Neural progenitor cell (in vitro differentiated cells): ENCODE results near the gene MUC5AC. TPM values are rescaled to one million over a fixed set of nuclear protein-coding genes. Genes with fewer than 3 reads are reported as not detected.
"Not testable (repeated sequence)": the region's sequence is repeated elsewhere in the genome, so short reads cannot be mapped to it uniquely, and the experiment has no call there.

Source experiments
- DNase-seq: peaks from one replicate; pipeline ENCODE4 v3.0.0-alpha.2; 2016; ENCODE audit warnings: low spot score
- H2AFZ ChIP-seq: fragments of 200-600 bp; sonication (generic); replicated peaks from 2 replicates; pipeline ENCODE4 v1.6.1; 2016; ENCODE audit warnings: antibody characterized with exemption
- H3F3A ChIP-seq: fragments of 200-600 bp; sonication (generic); 2 replicates; pipeline ENCODE4 v1.6.1; 2016; ENCODE audit warnings: antibody characterized with exemption, low read depth
- H3K27ac ChIP-seq: fragments of 200-600 bp; sonication (generic); 2 replicates; pipeline ENCODE4 v1.5.1; 2016; ENCODE audit warnings: mild to moderate bottlenecking
- H3K27me3 ChIP-seq: fragments of 200-600 bp; sonication (generic); 2 replicates; pipeline ENCODE4 v1.6.1; 2016; ENCODE audit warnings: mild to moderate bottlenecking, moderate library complexity
- H3K36me3 ChIP-seq: fragments of 200-600 bp; sonication (generic); 2 replicates; pipeline ENCODE4 v1.5.1; 2016
- H3K4me1 ChIP-seq: fragments of 200-600 bp; sonication (generic); 2 replicates; pipeline ENCODE4 v1.6.1; 2016; ENCODE audit warnings: mixed run types
- H3K4me2 ChIP-seq: fragments of 200-600 bp; sonication (generic); 2 replicates; pipeline ENCODE4 v1.6.1; 2016
- H3K4me3 ChIP-seq: fragments of 200-600 bp; sonication (generic); 2 replicates; pipeline ENCODE4 v1.5.1; 2016
- H3K79me2 ChIP-seq: fragments of 200-600 bp; sonication (generic); 2 replicates; pipeline ENCODE4 v1.6.1; 2016; ENCODE audit warnings: low read depth
- H3K9ac ChIP-seq: fragments of 200-600 bp; sonication (generic); 2 replicates; pipeline ENCODE4 v1.6.1; 2016
- H3K9me3 ChIP-seq: fragments of 200-600 bp; sonication (generic); 2 replicates; pipeline ENCODE4 v1.5.1; 2016; ENCODE audit warnings: low read depth
- H4K20me1 ChIP-seq: fragments of 200-600 bp; sonication (generic); 2 replicates; pipeline ENCODE4 v1.6.1; 2016; ENCODE audit warnings: low read depth
- H3K27ac Mint-ChIP-seq: 3 replicates; pipeline ENCODE4 v1.8.0; 2021; ENCODE audit warnings: mixed read lengths
- H3K27me3 Mint-ChIP-seq: 2 replicates; pipeline ENCODE4 v1.8.0; 2022; ENCODE audit warnings: low read depth, mild to moderate bottlenecking, inconsistent platforms, moderate library complexity, mixed read lengths; ENCODE audit not compliant: insufficient read depth
- H3K36me3 Mint-ChIP-seq: 3 replicates; pipeline ENCODE4 v1.8.0; 2021; ENCODE audit warnings: mixed read lengths
- H3K4me1 Mint-ChIP-seq: 3 replicates; pipeline ENCODE4 v1.8.0; 2021; ENCODE audit warnings: mixed read lengths
- H3K4me3 Mint-ChIP-seq: 3 replicates; pipeline ENCODE4 v1.8.0; 2021; ENCODE audit warnings: mild to moderate bottlenecking, moderate library complexity, mixed read lengths
- H3K9me3 Mint-ChIP-seq: 3 replicates; pipeline ENCODE4 v1.8.0; 2020; ENCODE audit warnings: mixed read lengths
- CTCF ChIP-seq: fragments of 200-600 bp; sonication (generic); IDR thresholded peaks from 2 replicates; pipeline ENCODE4 v1.5.1; 2017; ENCODE audit warnings: antibody characterized with exemption, mild to moderate bottlenecking
- EZH2 ChIP-seq: fragments of 200-600 bp; sonication (generic); IDR thresholded peaks from 2 replicates; pipeline ENCODE4 v1.6.1; 2017; ENCODE audit warnings: antibody characterized with exemption, mild to moderate bottlenecking, moderate library complexity
- EZH2phosphoT487 ChIP-seq: fragments of 200-600 bp; sonication (generic); IDR thresholded peaks from 2 replicates; pipeline ENCODE4 v1.6.1; 2017; ENCODE audit warnings: antibody characterized with exemption
- total RNA-seq: library from RNA; depleted of rRNA; stranded (reverse); fragments of >200 nt; gene quantifications from 2 replicates; pipeline ENCODE4 v1.2.3, GENCODE V29; 2015; ENCODE audit warnings: low replicate concordance

The MUC5AC gene
- total RNA-seq, 1 donor from 2014 or later, result not detected

GRCh38 chr11:1240771-1241170 is 83.0 kb downstream of the MUC5AC start:
- Mint-ChIP-seq H3K27me3 (peaks cover 13% of the 10 kb centered on the region), H3K4me3 (no peak overlapping the region), H3K4me1 (no peaks in the 10 kb centered on the region), H3K9me3 (peaks cover 14% of the 10 kb centered on the region), H3K27ac (no peak overlapping the region), H3K36me3 (no peaks in the 10 kb centered on the region)
- Histone ChIP-seq H2AFZ (no peak overlapping the region), H3K27me3 (no peaks in the 10 kb centered on the region), H3K9ac (no peak overlapping the region), H3K36me3 (no peaks in the 10 kb centered on the region), H3K4me1 (no peaks in the 10 kb centered on the region), H3K79me2 (no peaks in the 10 kb centered on the region), H3K27ac (no peak overlapping the region), H3K4me2 (no peak overlapping the region), H3K4me3 (no peak overlapping the region), H4K20me1 (peaks cover 6% of the 10 kb centered on the region), H3K9me3 (no peaks in the 10 kb centered on the region), H3F3A (no peaks in the 10 kb centered on the region)
- TF ChIP-seq EZH2phosphoT487 (no peak), CTCF (no peak), EZH2 (no peak)
- no peak for DNase-seq

- H3K4me2 ChIP-seq, result no peak overlapping the region
- H3K9me3 ChIP-seq, result no peaks in the 10 kb centered on the region
These were observed 84.0 kb downstream of the MUC5AC start for GRCh38 chr11:1241706-1242105.

GRCh38 chr11:1242289-1242688 is 84.5 kb downstream of the MUC5AC start:
- Histone ChIP-seq H3F3A (no peaks in the 10 kb centered on the region), H4K20me1 (peaks cover 6% of the 10 kb centered on the region), H3K27me3 (no peaks in the 10 kb centered on the region), H3K79me2 (no peaks in the 10 kb centered on the region), H3K27ac (no peak overlapping the region), H3K36me3 (no peaks in the 10 kb centered on the region), H3K4me2 (no peak overlapping the region), H3K4me1 (no peaks in the 10 kb centered on the region), H3K4me3 (no peak overlapping the region), H3K9me3 (no peaks in the 10 kb centered on the region), H2AFZ (no peak overlapping the region), H3K9ac (no peak overlapping the region)
- H3K36me3 Mint-ChIP-seq, result no peaks in the 10 kb centered on the region
- H3K9me3 Mint-ChIP-seq, result peaks cover 25% of the 10 kb centered on the region
- H3K27me3 Mint-ChIP-seq, result peaks cover 14% of the 10 kb centered on the region
- no peak overlapping the region for H3K27ac Mint-ChIP-seq
- H3K4me1 Mint-ChIP-seq, result no peaks in the 10 kb centered on the region
- H3K4me3 Mint-ChIP-seq, result no peak overlapping the region
- no peak for TF ChIP-seq EZH2phosphoT487
- no peak for TF ChIP-seq EZH2
- no peak for TF ChIP-seq CTCF
- no peak for DNase-seq

More at GRCh38 chr11:1241706-1242105, 84.0 kb downstream of the MUC5AC start:
- Histone ChIP-seq H4K20me1 (peaks cover 6% of the 10 kb centered on the region), H3K27me3 (no peaks in the 10 kb centered on the region), H3K36me3 (no peaks in the 10 kb centered on the region), H3K4me1 (no peaks in the 10 kb centered on the region), H3K9ac (no peak overlapping the region), H3K27ac (no peak overlapping the region), H3F3A (no peaks in the 10 kb centered on the region), H3K79me2 (no peaks in the 10 kb centered on the region), H2AFZ (no peak overlapping the region), H3K4me3 (no peak overlapping the region)
- H3K9me3 Mint-ChIP-seq, result peaks cover 20% of the 10 kb centered on the region
- H3K4me3 Mint-ChIP-seq, result no peak overlapping the region
- DNase-seq, result no peak
- H3K27ac Mint-ChIP-seq, result no peak overlapping the region
- TF ChIP-seq CTCF (no peak), EZH2 (no peak), EZH2phosphoT487 (no peak)
- peaks cover 14% of the 10 kb centered on the region for H3K27me3 Mint-ChIP-seq
- no peaks in the 10 kb centered on the region for H3K4me1 Mint-ChIP-seq
- no peaks in the 10 kb centered on the region for H3K36me3 Mint-ChIP-seq

- not testable (repeated sequence) for H3K9me3 ChIP-seq, H3K27ac Mint-ChIP-seq, H3K4me3 ChIP-seq, H3K4me3 Mint-ChIP-seq, H3K27me3 ChIP-seq, H3F3A ChIP-seq, H3K27ac ChIP-seq, H3K4me1 ChIP-seq, H3K36me3 Mint-ChIP-seq, H4K20me1 ChIP-seq, H3K4me1 Mint-ChIP-seq, H3K79me2 ChIP-seq, H2AFZ ChIP-seq, H3K9ac ChIP-seq, DNase-seq, H3K4me2 ChIP-seq, H3K36me3 ChIP-seq
- peaks cover 25% of the 10 kb centered on the region for H3K9me3 Mint-ChIP-seq
- peaks cover 14% of the 10 kb centered on the region for H3K27me3 Mint-ChIP-seq
These were observed 85.0 kb downstream of the MUC5AC start for GRCh38 chr11:1242751-1243150.

- not testable (repeated sequence) for H3K79me2 ChIP-seq, H2AFZ ChIP-seq, H3K27ac ChIP-seq, H3F3A ChIP-seq, H3K4me3 Mint-ChIP-seq, H3K9ac ChIP-seq, DNase-seq, H4K20me1 ChIP-seq, H3K36me3 ChIP-seq, H3K4me1 ChIP-seq, H3K4me1 Mint-ChIP-seq, H3K27ac Mint-ChIP-seq, H3K4me3 ChIP-seq, H3K9me3 ChIP-seq, H3K36me3 Mint-ChIP-seq, H3K4me2 ChIP-seq, H3K27me3 ChIP-seq
- Mint-ChIP-seq H3K27me3 (peaks cover 12% of the 10 kb centered on the region), H3K9me3 (peaks cover 29% of the 10 kb centered on the region)
These were observed 85.8 kb downstream of the MUC5AC start for GRCh38 chr11:1243521-1243920.

GRCh38 chr11:1244557-1244956 is 86.8 kb downstream of the MUC5AC start:
- not testable (repeated sequence) for H3K9me3 ChIP-seq, H3K36me3 Mint-ChIP-seq, H3K4me1 Mint-ChIP-seq, H2AFZ ChIP-seq, H3K4me1 ChIP-seq, H4K20me1 ChIP-seq, H3K4me2 ChIP-seq, H3K27ac ChIP-seq, H3K27ac Mint-ChIP-seq, H3F3A ChIP-seq, DNase-seq, H3K4me3 Mint-ChIP-seq, H3K4me3 ChIP-seq, H3K36me3 ChIP-seq, H3K27me3 ChIP-seq, H3K9ac ChIP-seq, H3K79me2 ChIP-seq
- H3K9me3 Mint-ChIP-seq, result peaks cover 31% of the 10 kb centered on the region
- peaks cover 12% of the 10 kb centered on the region for H3K27me3 Mint-ChIP-seq
